GM21360 (cell line): ENCODE results near the gene PNCK.
"Not testable (repeated sequence)": the region's sequence is repeated elsewhere in the genome, so short reads cannot be mapped to it uniquely, and the experiment has no call there.

ENCODE experiments used
- ATAC-seq: cut with Tn5 transposase; IDR thresholded peaks from one replicate; pipeline ENCODE4 v1.9.1; 2021; ENCODE audit warnings: mild to moderate bottlenecking, moderate library complexity; ENCODE audit not compliant: unreplicated experiment

PNCK gene

GRCh38 chrX:153699210-153699783 is 25.7 kb upstream of the PNCK start:
- ATAC-seq: not testable (repeated sequence)

GRCh38 chrX:153697924-153698865 is 24.6 kb upstream of the PNCK start:
- no peak for ATAC-seq

GRCh38 chrX:153696986-153697722 is 23.5 kb upstream of the PNCK start:
- not testable (repeated sequence) for ATAC-seq

GRCh38 chrX:153696538-153696937 is 22.9 kb upstream of the PNCK start:
- ATAC-seq: not testable (repeated sequence)

- no peak for ATAC-seq
Observed at GRCh38 chrX:153696100-153696499, 22.5 kb upstream of the PNCK start.

GRCh38 chrX:153694687-153695270 is 21.2 kb upstream of the PNCK start:
- ATAC-seq: no peak

- ATAC-seq: not testable (repeated sequence)
Observed at GRCh38 chrX:153694256-153694655, 20.6 kb upstream of the PNCK start.

- ATAC-seq: no peak
Observed at GRCh38 chrX:153693216-153694086, 19.8 kb upstream of the PNCK start.

GRCh38 chrX:153692611-153693156 is 19.1 kb upstream of the PNCK start:
- ATAC-seq: no peak

GRCh38 chrX:153692003-153692402 is 18.4 kb upstream of the PNCK start:
- ATAC-seq: no peak

- not testable (repeated sequence) for ATAC-seq
Observed at GRCh38 chrX:153691032-153691827, 17.6 kb upstream of the PNCK start.

- ATAC-seq: no peak
Observed at GRCh38 chrX:153690466-153690865, 16.9 kb upstream of the PNCK start.

GRCh38 chrX:153689654-153690465 is 16.2 kb upstream of the PNCK start:
- ATAC-seq: no peak

GRCh38 chrX:153688911-153689590 is 15.4 kb upstream of the PNCK start:
- no peak for ATAC-seq

GRCh38 chrX:153688506-153688905 is 14.9 kb upstream of the PNCK start:
- no peak for ATAC-seq

GRCh38 chrX:153688071-153688470 is 14.5 kb upstream of the PNCK start:
- no peak for ATAC-seq

GRCh38 chrX:153687121-153688039 is 13.8 kb upstream of the PNCK start, which contains the start of gene SLC6A8:
Gene SLC6A8, plus strand, starts transcription at chrX:153687926. Its CDS starts 649 bp downstream, at chrX:153688575.
- ATAC-seq: no peak
